GM18873 (cell line): ENCODE results near the gene UBE2C.
"Not testable (repeated sequence)": the region's sequence is repeated elsewhere in the genome, so short reads cannot be mapped to it uniquely, and the experiment has no call there.

Experiments used
- ATAC-seq: cut with Tn5 transposase; IDR thresholded peaks from one replicate; pipeline ENCODE4 v1.9.1; 2021; ENCODE audit warnings: mild to moderate bottlenecking, moderate library complexity, moderate number of reproducible peaks; ENCODE audit not compliant: unreplicated experiment, low FRiP score

Gene UBE2C

GRCh38 chr20:45797510-45797909, 14.9 kb upstream of the UBE2C start:
- not testable (repeated sequence) for ATAC-seq

DNA sequence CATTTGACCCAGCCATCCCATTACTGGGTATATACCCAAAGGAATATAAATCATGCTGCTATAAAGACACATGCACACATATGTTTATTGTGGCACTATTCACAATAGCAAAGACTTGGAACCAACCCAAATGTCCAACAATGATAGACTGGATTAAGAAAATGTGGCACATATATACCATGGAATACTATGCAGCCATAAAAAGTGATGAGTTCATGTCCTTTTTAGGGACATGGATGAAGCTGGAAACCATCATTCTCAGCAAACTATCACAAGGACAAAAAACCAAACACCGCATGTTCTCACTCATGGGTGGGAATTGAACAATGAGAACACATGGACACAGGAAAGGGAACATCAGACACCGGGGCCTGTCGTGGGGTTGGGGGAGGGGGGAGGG, 14.5 kb upstream of the UBE2C start:
- not testable (repeated sequence) for ATAC-seq

GRCh38 chr20:45798935-45799642, 13.4 kb upstream of the UBE2C start:
- ATAC-seq = no peak

- no peak for ATAC-seq
Measured at GRCh38 chr20:45801851-45802250, 10.6 kb upstream of the UBE2C start.

DNA sequence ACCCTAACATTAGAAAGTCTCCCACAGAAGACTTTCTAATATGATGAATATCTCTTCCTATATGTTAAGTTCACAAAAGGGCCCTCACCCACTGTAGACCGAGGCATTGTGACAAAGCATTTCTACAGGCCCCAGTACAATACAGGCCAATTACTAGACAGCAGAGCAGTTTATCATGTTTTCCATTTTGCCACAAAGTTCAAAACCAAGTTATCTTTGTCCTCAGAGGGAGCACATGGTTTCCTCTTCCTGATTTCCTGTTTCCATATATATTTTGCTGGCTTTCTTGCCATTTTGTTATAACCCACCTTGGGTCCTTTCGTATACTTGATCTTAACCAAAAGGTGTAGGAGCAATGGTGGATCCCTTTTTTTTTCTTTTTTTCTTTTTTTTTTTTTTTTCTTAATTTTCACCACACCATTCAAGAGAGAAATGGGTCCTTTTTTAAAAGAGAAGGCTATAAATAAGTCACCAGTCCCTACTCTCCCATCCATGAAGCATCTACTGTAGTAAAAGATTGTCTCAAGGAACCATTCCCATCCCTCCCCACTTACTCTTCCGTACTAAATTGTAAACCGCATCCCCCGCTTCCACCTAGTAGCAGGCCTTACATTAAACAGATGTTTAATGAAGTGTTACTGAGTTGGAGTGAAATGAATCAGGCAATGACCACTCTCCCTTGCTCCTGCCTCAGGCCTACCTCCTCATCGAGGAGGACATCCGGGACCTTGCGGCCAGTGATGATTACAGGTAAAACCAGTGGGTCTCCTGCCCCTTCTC, 2.1 kb upstream of the UBE2C start:
- no peak for ATAC-seq

DNA sequence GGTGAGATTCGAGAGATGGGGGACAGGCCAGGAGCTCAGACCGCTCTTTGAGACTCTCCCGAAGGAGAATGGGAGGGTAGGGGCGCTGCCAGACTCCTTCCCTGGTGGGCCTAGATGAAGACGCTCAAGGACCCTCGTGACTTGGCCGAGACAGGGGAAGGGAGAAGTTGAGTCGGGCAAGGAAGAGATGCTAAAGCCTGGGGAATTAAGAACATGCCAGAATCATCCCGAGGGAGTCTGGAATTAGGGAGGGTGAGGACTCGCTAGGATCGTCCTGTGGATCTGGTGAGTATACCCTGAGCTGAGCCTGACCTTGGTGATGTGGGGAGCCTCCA, 529 bp downstream of the UBE2C start:
- no peak for ATAC-seq

GRCh38 chr20:45813489-45813888, 1.0 kb downstream of the UBE2C start:
- ATAC-seq = no peak

GRCh38 chr20:45814314-45814713, 1.9 kb downstream of the UBE2C start:
- no peak for ATAC-seq

GRCh38 chr20:45816951-45817350, 4.5 kb downstream of the UBE2C start:
- no peak for ATAC-seq

DNA sequence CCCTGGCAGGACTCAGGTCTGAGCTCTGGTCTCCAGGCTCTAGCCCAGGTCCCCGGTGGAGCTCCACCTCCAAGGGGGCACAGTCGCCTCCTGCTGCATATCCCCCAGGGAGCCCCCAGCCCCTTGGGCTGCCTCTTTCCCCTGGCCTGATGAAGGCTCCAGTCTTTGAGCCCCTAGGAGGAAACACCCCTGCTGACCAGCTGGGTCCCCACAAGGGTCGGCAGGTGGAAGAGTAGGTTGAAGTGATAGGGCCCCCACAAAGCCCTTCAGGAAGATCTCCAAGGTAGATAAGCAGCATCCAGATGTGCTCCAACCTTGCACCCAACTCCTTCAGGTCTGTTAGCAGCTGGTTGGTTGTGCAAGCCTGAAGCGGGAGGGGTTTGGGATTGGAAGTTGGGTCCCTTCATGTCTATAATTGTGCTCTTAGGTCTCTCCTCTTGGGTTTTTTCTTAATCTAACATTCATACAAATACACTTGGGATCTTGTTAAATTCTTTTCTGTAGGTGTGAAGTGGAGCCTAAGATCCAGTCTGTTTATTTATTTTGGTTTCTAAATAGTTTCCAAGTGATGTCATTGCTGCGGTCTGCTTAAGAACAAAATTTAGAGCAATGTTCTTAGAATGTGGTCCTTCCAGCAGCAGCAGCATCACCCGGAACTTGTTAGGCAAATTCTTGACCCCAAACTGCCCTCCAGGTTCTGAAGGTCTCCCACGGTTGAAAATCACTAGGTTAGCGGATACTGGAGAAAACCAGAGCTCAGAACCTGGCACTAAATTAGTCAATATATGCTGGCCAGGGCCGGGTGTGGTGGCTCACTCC, 5.1 kb downstream of the UBE2C start:
- no peak for ATAC-seq

GRCh38 chr20:45818239-45818638, 5.8 kb downstream of the UBE2C start:
- no peak for ATAC-seq

GRCh38 chr20:45819466-45819865, 7.0 kb downstream of the UBE2C start:
- no peak for ATAC-seq

DNA sequence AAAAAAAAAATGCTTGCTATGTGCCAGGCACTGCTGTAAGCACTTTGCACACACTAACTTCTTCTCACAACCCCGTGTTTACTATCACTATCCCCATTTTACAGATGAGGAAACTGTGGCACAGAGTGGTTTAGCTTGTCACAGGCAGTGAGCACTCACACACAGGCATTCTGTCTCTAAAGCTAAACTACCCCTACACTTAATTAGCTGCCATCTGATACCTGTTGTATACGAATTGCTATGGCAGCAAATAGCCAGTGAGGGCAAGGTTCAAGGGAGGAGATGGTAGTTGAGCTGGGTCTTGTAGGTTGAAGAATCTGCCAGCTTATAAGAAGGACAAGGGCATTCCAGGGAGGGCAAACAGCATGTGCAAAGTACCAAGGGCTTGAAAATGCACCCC, 9.5 kb downstream of the UBE2C start:
- no peak for ATAC-seq

DNA sequence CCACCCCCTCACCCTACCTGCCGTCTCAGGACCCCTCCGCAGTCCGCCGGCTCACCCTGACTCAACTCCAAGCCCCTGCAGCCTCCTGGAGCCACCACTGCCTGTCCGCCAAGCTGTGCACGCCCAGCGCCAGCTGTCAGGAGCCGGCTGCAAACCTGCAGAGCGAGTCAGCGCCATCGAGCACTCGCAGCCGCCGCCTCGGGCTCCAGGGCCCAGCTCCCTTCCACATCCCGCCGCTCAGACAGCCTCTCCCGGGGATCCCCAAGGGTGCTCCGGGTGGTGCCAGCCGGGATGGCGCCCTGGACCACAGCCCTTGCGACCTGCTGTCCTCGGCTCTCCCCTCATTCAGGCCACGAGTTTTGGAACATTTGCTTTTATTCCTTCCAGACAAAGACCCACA, 10.4 kb downstream of the UBE2C start:
- ATAC-seq = no peak

- ATAC-seq = no peak
Measured at GRCh38 chr20:45823949-45824835, 11.7 kb downstream of the UBE2C start.

GRCh38 chr20:45826381-45827019, 14.1 kb downstream of the UBE2C start:
- ATAC-seq = no peak

DNA sequence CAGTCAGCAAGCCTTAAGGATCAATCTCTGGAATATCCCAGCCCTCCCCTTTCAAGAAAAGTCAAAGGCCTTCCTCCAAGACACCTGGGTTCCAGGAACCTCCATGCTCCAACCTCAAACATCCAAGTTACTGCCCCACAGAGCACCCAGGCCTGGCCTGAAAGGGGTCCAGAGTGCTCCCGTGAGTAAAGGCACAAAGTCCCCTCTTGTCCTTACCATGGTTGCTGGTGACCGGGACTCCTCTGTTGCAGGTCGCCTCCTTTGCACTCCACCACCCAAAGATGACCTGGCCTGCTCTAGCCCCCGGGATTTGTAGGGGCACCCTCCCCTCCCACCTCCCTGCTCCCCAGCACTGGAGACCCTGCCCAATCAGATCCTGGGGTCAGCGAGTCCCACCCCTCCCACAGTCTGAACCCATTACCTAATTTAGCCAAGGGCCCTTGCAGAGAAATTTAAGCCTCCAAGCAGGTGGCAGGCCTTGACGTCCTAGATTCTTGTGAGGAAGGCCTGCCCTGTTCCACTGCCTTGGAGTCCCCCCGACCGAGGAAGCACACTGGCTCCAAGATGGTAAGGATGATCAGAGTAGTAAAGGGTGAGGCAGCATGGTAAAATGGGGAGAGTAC, 14.7 kb downstream of the UBE2C start, which contains the start of gene TNNC2:
TSS of gene TNNC2 (minus strand) at position 283 of the 623 bp plus-strand sequence. CDS start at position 219, 64 bp downstream.
- ATAC-seq = no peak

DNA sequence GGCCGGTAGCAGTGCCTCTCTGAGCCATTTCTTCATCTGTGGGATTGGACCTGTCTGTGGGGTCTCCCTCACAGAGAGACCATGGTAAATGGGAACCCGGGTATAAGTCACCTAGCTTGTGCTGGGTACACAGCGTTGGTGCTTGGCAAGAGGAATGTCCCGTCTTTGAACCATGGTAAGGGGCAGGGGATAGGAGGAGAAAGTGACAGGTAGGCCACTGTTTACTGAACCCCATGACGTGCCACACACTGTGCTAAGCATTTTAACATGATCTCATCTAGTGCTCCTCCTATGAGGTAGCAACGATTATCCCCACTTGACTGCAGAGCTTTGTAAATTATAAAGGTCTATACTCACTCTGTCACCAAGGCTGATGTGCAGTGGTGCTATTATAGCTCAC, 15.3 kb downstream of the UBE2C start:
- ATAC-seq = no peak

- no peak for ATAC-seq
Measured at GRCh38 chr20:45828589-45828988, 16.1 kb downstream of the UBE2C start.
